ENCODE data around the gene THOC2.
"Not testable (repeated sequence)": the region's sequence is repeated elsewhere in the genome, so short reads cannot be mapped to it uniquely, and the experiment has no call there.

Gene THOC2

GRCh38 chrX:123665197-123665596 lies 67.7 kb downstream of the THOC2 start:
- H3K9me3 ChIP-seq (ENCODE audit: control insufficient read depth, insufficient read depth, low read length) = no peaks in the 10 kb centered on the region; the same call in 1 of the 2 replicates
- H3K36me3 ChIP-seq (ENCODE audit: insufficient read depth, low read length) = 0 out of 2 replicates have a peak, but pooled peaks cover 5% of the 10 kb centered on the region
- no peaks in the 10 kb centered on the region for H3K4me1 ChIP-seq (ENCODE audit: insufficient read depth, low read length)

DNA sequence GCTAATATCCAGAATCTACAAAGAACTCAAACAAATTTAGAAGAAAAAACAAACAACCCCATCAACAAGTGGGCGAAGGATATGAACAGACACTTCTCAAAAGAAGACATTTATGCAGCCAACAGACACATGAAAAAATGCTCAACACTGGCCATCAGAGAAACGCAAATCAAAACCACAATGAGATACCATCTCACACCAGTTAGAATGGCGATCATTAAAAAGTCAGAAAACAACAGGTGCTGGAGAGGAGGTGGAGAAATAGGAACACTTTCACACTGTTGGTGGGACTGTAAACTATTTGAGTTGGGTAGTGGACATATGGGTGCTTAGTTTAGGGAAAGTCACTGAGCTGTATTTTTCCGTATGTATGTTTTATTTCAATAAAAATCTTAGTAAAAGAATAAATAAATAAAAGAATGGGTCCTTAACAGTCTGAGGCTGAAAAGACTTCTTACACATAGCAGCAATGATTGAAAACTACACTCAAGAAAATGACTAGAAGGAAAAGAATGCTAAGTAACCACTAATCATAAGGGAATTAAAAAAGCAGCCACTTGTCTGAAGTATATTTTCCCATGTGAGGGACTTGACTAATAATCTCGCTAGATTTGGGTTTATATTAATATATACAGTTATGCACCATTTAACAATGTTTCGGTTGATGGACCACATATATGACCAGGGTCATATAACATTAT lies 68.2 kb downstream of the THOC2 start:
- H3K36me3 ChIP-seq (ENCODE audit: insufficient read depth, low read length); H3K9me3 ChIP-seq (ENCODE audit: control insufficient read depth, insufficient read depth, low read length); H3K9ac ChIP-seq (ENCODE audit: low read depth, low read length); H3K4me1 ChIP-seq (ENCODE audit: insufficient read depth, low read length): not testable (repeated sequence)

More at GRCh38 chrX:123665197-123665596, 67.7 kb downstream of the THOC2 start:
- no peak overlapping the region for H3K9ac ChIP-seq (ENCODE audit: low read depth, low read length)

DNA sequence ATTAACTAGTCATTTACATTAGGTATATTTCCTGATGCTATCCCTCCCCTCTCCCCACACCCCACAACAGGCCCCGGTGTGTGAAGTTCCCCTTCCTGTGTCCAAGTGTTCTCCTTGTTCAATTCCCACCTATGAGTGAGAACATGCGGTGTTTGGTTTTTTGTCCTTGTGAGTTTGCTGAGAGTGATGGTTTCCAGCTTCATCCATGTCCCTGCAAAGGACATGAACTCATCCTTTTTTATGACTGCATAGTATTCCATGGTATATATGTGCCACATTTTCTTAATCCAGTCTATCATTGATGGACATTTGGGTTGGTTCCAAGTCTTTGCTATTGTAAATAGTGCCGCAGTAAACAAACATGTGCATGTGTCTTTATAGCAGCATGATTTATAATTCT lies 69.1 kb downstream of the THOC2 start:
- not testable (repeated sequence) for H3K9ac ChIP-seq (ENCODE audit: low read depth, low read length); H3K4me1 ChIP-seq (ENCODE audit: insufficient read depth, low read length); H3K9me3 ChIP-seq (ENCODE audit: control insufficient read depth, insufficient read depth, low read length); H3K36me3 ChIP-seq (ENCODE audit: insufficient read depth, low read length)

DNA sequence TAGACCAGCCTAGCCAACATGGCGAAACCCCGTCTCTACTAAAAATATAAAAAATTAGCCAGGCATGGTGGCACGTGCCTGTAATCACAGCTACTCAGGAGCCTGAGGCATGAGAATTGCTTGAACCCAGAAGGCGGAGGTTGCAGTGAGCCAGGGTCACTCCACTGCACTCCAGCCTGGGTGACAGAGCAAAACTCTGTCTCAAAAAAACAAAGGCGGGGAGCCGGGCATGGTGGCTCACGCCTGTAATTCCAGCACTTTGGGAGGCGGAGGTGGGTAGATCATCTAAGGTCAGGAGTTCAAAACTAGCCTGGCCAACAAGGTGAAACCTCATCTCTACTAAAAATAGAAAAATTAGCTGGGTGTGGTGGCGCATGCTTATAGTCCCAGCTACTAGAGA lies 76.3 kb downstream of the THOC2 start:
- not testable (repeated sequence) for H3K4me1 ChIP-seq (ENCODE audit: insufficient read depth, low read length); H3K9ac ChIP-seq (ENCODE audit: low read depth, low read length); H3K36me3 ChIP-seq (ENCODE audit: insufficient read depth, low read length); H3K9me3 ChIP-seq (ENCODE audit: control insufficient read depth, insufficient read depth, low read length)

- peak overlapping the region; percentile 49; the same call in 1 of the 2 replicates for H3K9ac ChIP-seq (ENCODE audit: low read depth, low read length)
- H3K36me3 ChIP-seq (ENCODE audit: insufficient read depth, low read length); H3K9me3 ChIP-seq (ENCODE audit: control insufficient read depth, insufficient read depth, low read length); H3K4me1 ChIP-seq (ENCODE audit: insufficient read depth, low read length): not testable (repeated sequence)
These were observed 84.1 kb downstream of the THOC2 start for GRCh38 chrX:123648811-123649181.

DNA sequence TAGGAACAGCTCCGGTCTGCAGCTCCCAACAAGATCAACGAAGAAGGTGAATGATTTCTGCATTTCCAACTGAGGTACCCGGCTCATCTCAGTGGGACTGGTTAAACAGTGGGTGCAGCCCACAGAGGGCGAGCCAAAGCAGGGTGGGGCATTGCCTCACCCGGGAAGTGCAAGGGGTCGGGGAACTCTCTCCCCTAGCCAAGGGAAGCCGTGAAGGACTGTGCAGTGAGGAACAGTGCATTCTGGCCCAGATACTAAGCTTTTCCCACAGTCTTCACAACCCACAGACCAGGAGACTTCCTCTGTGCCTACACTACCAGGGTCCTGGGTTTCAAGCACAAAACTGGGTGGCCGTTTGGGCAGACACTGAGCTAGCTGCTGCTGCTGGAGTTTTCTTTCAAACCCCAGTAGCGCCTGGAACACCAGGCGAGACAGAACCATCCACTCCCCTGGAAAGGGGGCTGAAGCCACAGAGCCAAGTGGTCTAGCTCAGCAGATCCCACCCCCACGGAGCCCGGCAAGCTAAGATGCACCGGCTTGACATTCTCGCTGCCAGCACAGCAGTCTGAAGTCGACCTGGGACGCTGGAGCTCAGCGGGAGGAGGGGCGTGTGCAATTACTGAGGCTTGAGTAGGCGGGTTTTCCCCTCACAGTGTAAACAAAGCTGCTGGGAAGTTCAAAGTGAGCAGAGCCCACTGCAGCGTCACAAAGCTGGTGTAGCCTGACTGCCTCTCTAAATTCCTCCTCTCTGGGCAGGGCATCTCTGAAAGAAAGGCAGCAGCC lies 84.6 kb downstream of the THOC2 start:
- H3K9ac ChIP-seq (ENCODE audit: low read depth, low read length) = peak overlapping the region; percentile 49; the same call in 1 of the 2 replicates
- H3K4me1 ChIP-seq (ENCODE audit: insufficient read depth, low read length) = peaks cover 6% of the 10 kb centered on the region; the same call in 1 of the 2 replicates
- no peaks in the 10 kb centered on the region for H3K9me3 ChIP-seq (ENCODE audit: control insufficient read depth, insufficient read depth, low read length)
- no peaks in the 10 kb centered on the region for H3K36me3 ChIP-seq (ENCODE audit: insufficient read depth, low read length)

DNA sequence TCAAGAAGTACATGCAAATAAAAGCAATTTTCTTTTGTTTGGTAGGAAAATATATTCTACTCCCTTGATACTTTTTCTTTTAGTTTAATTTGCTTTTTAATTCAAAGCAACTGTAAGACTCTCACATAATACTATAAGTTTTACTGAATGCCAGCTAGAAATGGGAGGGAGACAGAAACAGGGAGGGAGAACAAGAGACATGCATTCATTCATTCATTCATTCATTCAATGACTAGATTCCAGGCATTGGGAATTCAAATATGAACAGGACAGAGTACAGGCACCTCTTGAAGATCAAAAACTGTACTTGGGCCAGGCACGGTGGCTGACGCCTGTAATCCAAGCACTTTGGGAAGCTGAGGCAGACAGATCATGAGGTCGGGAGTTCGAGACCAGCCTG lies 85.6 kb downstream of the THOC2 start:
- no peaks in the 10 kb centered on the region for H3K36me3 ChIP-seq (ENCODE audit: insufficient read depth, low read length)
- H3K9ac ChIP-seq (ENCODE audit: low read depth, low read length) = no peak overlapping the region
- H3K9me3 ChIP-seq (ENCODE audit: control insufficient read depth, insufficient read depth, low read length) = no peaks in the 10 kb centered on the region
- H3K4me1 ChIP-seq (ENCODE audit: insufficient read depth, low read length) = peaks cover 6% of the 10 kb centered on the region; the same call in 1 of the 2 replicates

DNA sequence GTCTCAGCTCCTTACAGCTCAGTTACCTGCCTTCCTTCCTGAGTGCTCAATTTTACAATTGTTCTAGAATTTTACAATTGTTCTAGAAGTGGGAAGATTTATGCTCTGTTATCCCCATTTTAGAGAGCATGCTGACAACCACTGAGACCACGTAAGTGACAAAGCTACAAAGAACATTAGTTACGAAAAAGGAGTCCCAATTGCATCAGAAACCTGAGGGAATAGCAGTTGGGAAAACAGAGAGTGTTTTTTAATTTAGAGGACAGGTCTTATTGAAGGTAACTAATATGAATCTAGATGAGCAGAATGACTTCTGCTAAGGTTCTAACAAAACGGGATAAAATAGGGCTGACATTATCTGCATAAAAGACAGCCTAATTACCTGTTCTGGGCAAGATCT lies 103.3 kb downstream of the THOC2 start:
- no peaks in the 10 kb centered on the region for H3K9me3 ChIP-seq (ENCODE audit: control insufficient read depth, insufficient read depth, low read length)
- no peaks in the 10 kb centered on the region for H3K4me1 ChIP-seq (ENCODE audit: insufficient read depth, low read length)
- H3K9ac ChIP-seq (ENCODE audit: low read depth, low read length) = no peak overlapping the region
- no peaks in the 10 kb centered on the region; the same call in 1 of the 2 replicates for H3K36me3 ChIP-seq (ENCODE audit: insufficient read depth, low read length)

- H3K9ac ChIP-seq (ENCODE audit: low read depth, low read length) = no peak overlapping the region
- H3K36me3 ChIP-seq (ENCODE audit: insufficient read depth, low read length) = no peaks in the 10 kb centered on the region; the same call in 1 of the 2 replicates
- no peaks in the 10 kb centered on the region for H3K4me1 ChIP-seq (ENCODE audit: insufficient read depth, low read length)
- no peaks in the 10 kb centered on the region for H3K9me3 ChIP-seq (ENCODE audit: control insufficient read depth, insufficient read depth, low read length)
These were observed 105.9 kb downstream of the THOC2 start for GRCh38 chrX:123626962-123627361.

DNA sequence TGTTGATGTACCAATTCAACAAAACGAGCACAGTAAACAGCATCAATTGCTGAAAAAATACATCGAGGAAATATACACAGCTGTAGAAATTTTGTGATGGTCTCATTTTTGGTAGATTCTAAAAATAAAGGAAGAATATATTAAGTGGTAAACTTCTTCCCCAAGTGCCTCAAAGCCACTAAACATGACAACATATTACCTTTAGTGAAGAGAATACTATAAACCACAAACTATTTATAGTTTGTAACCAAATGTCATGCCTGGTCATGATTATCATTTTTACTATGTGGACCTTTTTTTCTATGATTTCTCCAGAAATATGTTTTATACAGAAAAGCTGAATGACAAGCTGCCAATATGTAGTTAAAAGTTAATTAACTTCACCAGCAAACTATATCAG lies 106.9 kb downstream of the THOC2 start:
- Histone ChIP-seq H3K9ac (ENCODE audit: low read depth, low read length) (no peak overlapping the region), H3K4me1 (ENCODE audit: insufficient read depth, low read length) (no peaks in the 10 kb centered on the region), H3K36me3 (ENCODE audit: insufficient read depth, low read length) (no peaks in the 10 kb centered on the region; the same call in 1 of the 2 replicates)

GRCh38 chrX:123625477-123625876 lies 107.4 kb downstream of the THOC2 start:
- Histone ChIP-seq H3K36me3 (ENCODE audit: insufficient read depth, low read length) (no peaks in the 10 kb centered on the region; the same call in 1 of the 2 replicates), H3K9ac (ENCODE audit: low read depth, low read length) (no peak overlapping the region), H3K9me3 (ENCODE audit: control insufficient read depth, insufficient read depth, low read length) (no peaks in the 10 kb centered on the region), H3K4me1 (ENCODE audit: insufficient read depth, low read length) (no peaks in the 10 kb centered on the region)

More for the DNA sequence above, 106.9 kb downstream of the THOC2 start:
- no peaks in the 10 kb centered on the region for H3K9me3 ChIP-seq (ENCODE audit: control insufficient read depth, insufficient read depth, low read length)

DNA sequence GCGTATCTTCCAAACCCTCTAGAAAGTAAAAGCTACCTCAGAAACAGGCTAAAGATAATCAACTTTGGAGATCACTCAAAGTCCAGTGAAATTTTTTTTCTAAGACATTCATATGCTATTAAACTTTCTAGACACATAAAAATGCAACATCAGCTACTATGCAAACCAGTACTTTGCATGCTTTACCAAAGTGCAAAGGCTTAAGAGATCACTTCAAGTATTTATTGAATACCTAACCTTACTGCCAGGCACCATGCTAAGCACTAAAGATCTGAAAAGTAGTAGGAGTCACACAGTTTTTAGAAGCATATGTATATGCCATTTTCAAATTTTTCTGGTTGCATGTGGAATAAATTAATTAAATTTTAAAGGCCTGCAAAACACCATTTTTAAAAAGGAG lies 115.8 kb downstream of the THOC2 start:
- Histone ChIP-seq H3K4me1 (ENCODE audit: insufficient read depth, low read length) (peaks cover 4% of the 10 kb centered on the region; the same call in 1 of the 2 replicates), H3K9me3 (ENCODE audit: control insufficient read depth, insufficient read depth, low read length) (no peaks in the 10 kb centered on the region), H3K9ac (ENCODE audit: low read depth, low read length) (no peak overlapping the region), H3K36me3 (ENCODE audit: insufficient read depth, low read length) (0 out of 2 replicates have a peak, but pooled peaks cover 6% of the 10 kb centered on the region)

GRCh38 chrX:123610915-123611314 lies 121.9 kb downstream of the THOC2 start:
- H3K9ac ChIP-seq (ENCODE audit: low read depth, low read length) = no peak overlapping the region
- no peaks in the 10 kb centered on the region for H3K9me3 ChIP-seq (ENCODE audit: control insufficient read depth, insufficient read depth, low read length)
- H3K4me1 ChIP-seq (ENCODE audit: insufficient read depth, low read length) = peaks cover 1% of the 10 kb centered on the region; the same call in 1 of the 2 replicates
- no peaks in the 10 kb centered on the region for H3K36me3 ChIP-seq (ENCODE audit: insufficient read depth, low read length)

DNA sequence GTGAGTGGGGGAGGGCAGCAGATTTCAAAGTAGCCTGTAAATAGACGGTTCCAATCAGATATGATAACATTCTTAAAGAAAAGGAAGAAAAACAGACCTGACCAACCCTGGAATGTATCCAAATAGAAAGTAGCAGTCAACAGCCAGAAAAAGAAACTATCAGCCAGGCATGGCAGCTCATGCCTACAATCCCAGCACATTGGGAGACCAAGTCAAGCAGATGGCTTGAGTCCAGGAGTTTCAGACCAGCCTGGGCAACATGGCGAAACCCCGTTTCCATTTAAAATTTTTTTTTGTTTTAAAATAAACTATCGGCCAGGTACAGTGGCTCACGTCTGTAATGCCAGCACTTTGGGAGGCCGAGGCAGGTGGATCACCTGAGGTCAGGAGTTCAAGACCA lies 125.0 kb downstream of the THOC2 start:
- Histone ChIP-seq H3K36me3 (ENCODE audit: insufficient read depth, low read length) (peaks cover 5% of the 10 kb centered on the region), H3K9me3 (ENCODE audit: control insufficient read depth, insufficient read depth, low read length) (no peaks in the 10 kb centered on the region), H3K4me1 (ENCODE audit: insufficient read depth, low read length) (no peaks in the 10 kb centered on the region), H3K9ac (ENCODE audit: low read depth, low read length) (no peak overlapping the region)

DNA sequence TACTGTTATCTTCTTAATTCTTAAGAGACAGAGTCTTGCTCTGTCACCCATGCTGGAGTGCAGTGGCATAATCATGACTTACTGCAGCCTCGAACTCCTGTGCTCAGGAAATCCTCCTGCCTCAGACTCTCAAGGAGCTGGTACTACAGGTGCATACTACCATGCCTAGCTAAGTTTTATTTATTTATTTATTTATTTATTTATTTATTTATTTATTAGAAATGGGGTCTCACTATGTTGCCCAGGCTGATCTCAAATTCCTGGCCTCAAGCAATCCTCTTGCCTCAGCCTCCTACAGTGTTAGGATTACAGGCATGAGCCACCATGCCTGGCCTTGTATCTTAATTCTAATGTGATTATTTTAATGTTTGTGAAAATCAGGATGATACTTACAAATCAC lies 125.6 kb downstream of the THOC2 start:
- Histone ChIP-seq H3K9ac (ENCODE audit: low read depth, low read length) (no peak overlapping the region), H3K9me3 (ENCODE audit: control insufficient read depth, insufficient read depth, low read length) (no peaks in the 10 kb centered on the region), H3K4me1 (ENCODE audit: insufficient read depth, low read length) (no peaks in the 10 kb centered on the region), H3K36me3 (ENCODE audit: insufficient read depth, low read length) (peaks cover 5% of the 10 kb centered on the region)
